Stimulated activated CD4-positive, alpha-beta T cell treated with anti-CD3 and anti-CD28 coated beads, Interleukin-12 subunit alpha, Interleukin-12 subunit beta, amount 100 ng/mL, for 48 hours (primary cell): ENCODE data around the gene FSIP1.

Source experiments
- DNase-seq, 3 donors: peaks; one replicate each; pipeline ENCODE4 v3.0.0-alpha.2; 2020; ENCODE audit warnings: low read depth in 2 of 3, low spot score in 1 of 3

The FSIP1 gene

GRCh38 chr15:39761006-39761405 lies 21.6 kb downstream of the FSIP1 start:
- DNase-seq, result no peak

- peak in 1 of 3 donors; percentile 45 for DNase-seq
These were observed 25.7 kb downstream of the FSIP1 start for GRCh38 chr15:39756806-39757522.

GRCh38 chr15:39752991-39753390 lies 29.6 kb downstream of the FSIP1 start:
- DNase-seq, result no peak

- DNase-seq, result no peak
These were observed 30.4 kb downstream of the FSIP1 start for GRCh38 chr15:39752246-39752645.

- no peak for DNase-seq
These were observed 34.4 kb downstream of the FSIP1 start for GRCh38 chr15:39748276-39748675.

GRCh38 chr15:39747326-39747725 lies 35.3 kb downstream of the FSIP1 start:
- DNase-seq, result no peak

GRCh38 chr15:39746714-39747276 lies 35.8 kb downstream of the FSIP1 start:
- DNase-seq, result no peak

GRCh38 chr15:39746176-39746575 lies 36.5 kb downstream of the FSIP1 start:
- no peak for DNase-seq

GRCh38 chr15:39745415-39745814 lies 37.2 kb downstream of the FSIP1 start:
- no peak for DNase-seq

- no peak for DNase-seq
These were observed 38.1 kb downstream of the FSIP1 start for GRCh38 chr15:39744334-39745103.

- DNase-seq, result no peak
These were observed 39.0 kb downstream of the FSIP1 start for GRCh38 chr15:39743611-39744010.

GRCh38 chr15:39741258-39741657 lies 41.4 kb downstream of the FSIP1 start:
- DNase-seq, result no peak

- no peak for DNase-seq
These were observed 43.6 kb downstream of the FSIP1 start for GRCh38 chr15:39738998-39739397.

GRCh38 chr15:39737196-39737550 lies 45.5 kb downstream of the FSIP1 start:
- no peak for DNase-seq

- DNase-seq, result no peak
These were observed 46.0 kb downstream of the FSIP1 start for GRCh38 chr15:39736412-39737195.

- DNase-seq, result no peak
These were observed 47.4 kb downstream of the FSIP1 start for GRCh38 chr15:39735120-39735717.

- no peak for DNase-seq
These were observed 51.4 kb downstream of the FSIP1 start for GRCh38 chr15:39731266-39731665.

- DNase-seq, result no peak
These were observed 52.1 kb downstream of the FSIP1 start for GRCh38 chr15:39730552-39730951.

- no peak for DNase-seq
These were observed 53.1 kb downstream of the FSIP1 start for GRCh38 chr15:39729500-39729899.

GRCh38 chr15:39728845-39729244 lies 53.8 kb downstream of the FSIP1 start:
- DNase-seq, result no peak

GRCh38 chr15:39721893-39722292 lies 60.7 kb downstream of the FSIP1 start:
- DNase-seq, result no peak
